ENCODE results near the gene CLCN6. TPM values are rescaled to one million over a fixed set of nuclear protein-coding genes. Genes with fewer than 3 reads are reported as not detected.

Gene CLCN6
- total RNA-seq, 2 experiments from 2014 or later, result 9.6 to 13.3 TPM

DNA sequence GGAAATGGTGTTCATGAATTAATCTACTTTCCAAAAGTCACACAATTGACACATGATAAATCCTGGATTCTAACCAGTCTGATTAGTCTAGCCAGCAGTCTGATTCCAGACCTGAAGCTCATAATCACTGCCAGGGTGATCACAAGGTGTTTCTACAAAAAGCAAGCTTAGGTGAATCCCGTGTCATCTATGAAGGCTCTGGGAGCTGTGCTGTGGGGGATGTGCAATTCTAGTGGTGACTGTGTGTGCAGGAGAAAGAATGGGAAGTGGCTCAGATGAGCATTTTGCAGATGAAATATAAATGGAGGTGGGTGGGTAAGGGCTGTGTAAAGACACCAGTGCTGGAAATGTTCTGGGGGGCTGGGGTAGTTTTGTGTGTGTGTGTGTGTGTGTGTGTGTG is 54.6 kb downstream of the CLCN6 start:
- DNase-seq, result no peak
- no peaks in the 10 kb centered on the region for H3K36me3 Mint-ChIP-seq
- peaks cover 79% of the 10 kb centered on the region for H3K27me3 Mint-ChIP-seq
- peaks cover 12% of the 10 kb centered on the region for H3K4me1 Mint-ChIP-seq
- H3K4me3 Mint-ChIP-seq, result no peak overlapping the region
- no peaks in the 10 kb centered on the region for H3K9me3 Mint-ChIP-seq
- H3K27ac Mint-ChIP-seq, result no peak overlapping the region

GRCh38 chr1:11862890-11863289 is 56.9 kb downstream of the CLCN6 start:
- no peak for DNase-seq
- H3K4me1 Mint-ChIP-seq, result peaks cover under 1% of the 10 kb centered on the region
- no peaks in the 10 kb centered on the region for H3K36me3 Mint-ChIP-seq
- peaks cover 58% of the 10 kb centered on the region for H3K27me3 Mint-ChIP-seq
- no peak overlapping the region for H3K4me3 Mint-ChIP-seq
- no peaks in the 10 kb centered on the region for H3K9me3 Mint-ChIP-seq
- no peak overlapping the region for H3K27ac Mint-ChIP-seq

GRCh38 chr1:11868331-11868980 is 62.5 kb downstream of the CLCN6 start:
- Mint-ChIP-seq H3K36me3 (no peaks in the 10 kb centered on the region), H3K9me3 (no peaks in the 10 kb centered on the region), H3K4me1 (peaks cover 1% of the 10 kb centered on the region), H3K4me3 (no peak overlapping the region), H3K27ac (no peak overlapping the region), H3K27me3 (peaks cover 21% of the 10 kb centered on the region)
- no peak for DNase-seq

- H3K9me3 Mint-ChIP-seq, result no peaks in the 10 kb centered on the region
- H3K27me3 Mint-ChIP-seq, result peaks cover 18% of the 10 kb centered on the region
- H3K4me1 Mint-ChIP-seq, result peaks cover 2% of the 10 kb centered on the region
- DNase-seq, result no peak
- no peaks in the 10 kb centered on the region for H3K36me3 Mint-ChIP-seq
- H3K4me3 Mint-ChIP-seq, result no peak overlapping the region
- H3K27ac Mint-ChIP-seq, result no peak overlapping the region
Observed at GRCh38 chr1:11869104-11869503, 63.1 kb downstream of the CLCN6 start.

DNA sequence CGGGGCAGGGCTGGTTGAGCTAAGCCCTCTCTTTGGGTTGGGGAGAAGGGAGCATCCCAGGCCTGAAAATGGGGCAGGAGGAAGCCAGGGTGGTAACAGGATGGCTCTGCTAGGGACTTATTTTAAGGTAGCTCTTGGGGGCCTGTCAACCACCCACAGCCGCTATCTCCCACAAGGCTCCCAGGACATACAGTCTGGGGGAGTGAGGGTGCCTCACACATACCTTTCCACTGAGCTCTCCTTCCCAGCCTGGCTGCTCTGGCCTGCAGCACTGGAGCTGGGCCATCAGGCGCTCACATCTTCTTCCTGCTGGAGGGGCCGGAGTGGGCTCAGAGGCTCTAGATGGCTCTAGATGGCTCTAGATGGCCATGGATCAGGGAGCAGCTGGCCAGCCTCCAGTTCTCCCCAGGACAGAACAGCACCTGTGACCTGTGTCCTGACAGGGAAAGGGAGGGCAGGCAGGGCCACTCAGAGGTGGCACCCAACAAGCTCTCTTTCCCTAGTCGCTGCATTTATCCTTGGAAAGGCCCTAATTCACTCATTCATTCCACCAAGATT is 63.7 kb downstream of the CLCN6 start:
- peaks cover 2% of the 10 kb centered on the region for H3K4me1 Mint-ChIP-seq
- no peak overlapping the region for H3K27ac Mint-ChIP-seq
- H3K36me3 Mint-ChIP-seq, result no peaks in the 10 kb centered on the region
- peaks cover 14% of the 10 kb centered on the region for H3K27me3 Mint-ChIP-seq
- no peaks in the 10 kb centered on the region for H3K9me3 Mint-ChIP-seq
- H3K4me3 Mint-ChIP-seq, result no peak overlapping the region
- no peak for DNase-seq

DNA sequence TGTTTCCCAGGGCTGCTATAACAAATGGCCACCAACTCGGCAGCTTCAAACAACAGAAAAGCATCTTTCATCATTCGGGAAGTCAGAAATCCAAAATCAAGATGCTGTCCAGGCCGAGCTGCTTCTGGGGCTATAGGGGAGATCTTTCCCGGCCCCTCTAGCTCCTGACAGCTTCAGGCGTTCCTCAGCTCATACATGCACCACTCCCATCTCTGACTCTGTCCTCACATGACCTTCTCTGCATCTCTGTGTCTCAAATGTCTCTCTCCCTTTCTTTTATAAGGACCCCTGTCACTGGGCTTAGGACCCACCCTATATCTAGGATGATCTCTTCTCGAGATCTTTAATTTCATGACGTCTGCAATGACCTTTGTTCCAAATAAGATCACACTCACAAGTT is 66.6 kb downstream of the CLCN6 start:
- Mint-ChIP-seq H3K36me3 (no peaks in the 10 kb centered on the region), H3K4me1 (peaks cover 2% of the 10 kb centered on the region), H3K27me3 (peaks cover 15% of the 10 kb centered on the region), H3K9me3 (no peaks in the 10 kb centered on the region), H3K4me3 (no peak overlapping the region), H3K27ac (no peak overlapping the region)
- no peak for DNase-seq

GRCh38 chr1:11873395-11874257 is 67.6 kb downstream of the CLCN6 start:
- Mint-ChIP-seq H3K27me3 (peaks cover 15% of the 10 kb centered on the region), H3K27ac (no peak overlapping the region), H3K4me1 (peaks cover 2% of the 10 kb centered on the region), H3K9me3 (no peaks in the 10 kb centered on the region), H3K36me3 (no peaks in the 10 kb centered on the region), H3K4me3 (no peak overlapping the region)
- no peak for DNase-seq

- Mint-ChIP-seq H3K4me1 (peaks cover 2% of the 10 kb centered on the region), H3K27me3 (peaks cover 15% of the 10 kb centered on the region), H3K4me3 (no peak overlapping the region), H3K36me3 (no peaks in the 10 kb centered on the region), H3K27ac (no peak overlapping the region), H3K9me3 (no peaks in the 10 kb centered on the region)
- no peak for DNase-seq
Observed at GRCh38 chr1:11874258-11874562, 68.2 kb downstream of the CLCN6 start.

- H3K36me3 Mint-ChIP-seq, result no peaks in the 10 kb centered on the region
- peaks cover 15% of the 10 kb centered on the region for H3K27me3 Mint-ChIP-seq
- H3K27ac Mint-ChIP-seq, result no peak overlapping the region
- H3K4me1 Mint-ChIP-seq, result peaks cover 2% of the 10 kb centered on the region
- no peak for DNase-seq
- no peaks in the 10 kb centered on the region for H3K9me3 Mint-ChIP-seq
- H3K4me3 Mint-ChIP-seq, result no peak overlapping the region
Observed at GRCh38 chr1:11874624-11875023, 68.6 kb downstream of the CLCN6 start.

GRCh38 chr1:11875094-11875493 is 69.1 kb downstream of the CLCN6 start:
- H3K36me3 Mint-ChIP-seq, result no peaks in the 10 kb centered on the region
- no peak overlapping the region for H3K27ac Mint-ChIP-seq
- no peaks in the 10 kb centered on the region for H3K9me3 Mint-ChIP-seq

GRCh38 chr1:11877074-11877473 is 71.1 kb downstream of the CLCN6 start:
- Mint-ChIP-seq H3K4me1 (peaks cover 2% of the 10 kb centered on the region), H3K4me3 (no peak overlapping the region), H3K9me3 (no peaks in the 10 kb centered on the region), H3K27ac (no peak overlapping the region), H3K36me3 (no peaks in the 10 kb centered on the region), H3K27me3 (peaks cover 6% of the 10 kb centered on the region)
- DNase-seq, result no peak

More at GRCh38 chr1:11875094-11875493, 69.1 kb downstream of the CLCN6 start:
- no peak for DNase-seq
- no peak overlapping the region for H3K4me3 Mint-ChIP-seq
- H3K4me1 Mint-ChIP-seq, result peaks cover 2% of the 10 kb centered on the region
- H3K27me3 Mint-ChIP-seq, result peaks cover 15% of the 10 kb centered on the region

DNA sequence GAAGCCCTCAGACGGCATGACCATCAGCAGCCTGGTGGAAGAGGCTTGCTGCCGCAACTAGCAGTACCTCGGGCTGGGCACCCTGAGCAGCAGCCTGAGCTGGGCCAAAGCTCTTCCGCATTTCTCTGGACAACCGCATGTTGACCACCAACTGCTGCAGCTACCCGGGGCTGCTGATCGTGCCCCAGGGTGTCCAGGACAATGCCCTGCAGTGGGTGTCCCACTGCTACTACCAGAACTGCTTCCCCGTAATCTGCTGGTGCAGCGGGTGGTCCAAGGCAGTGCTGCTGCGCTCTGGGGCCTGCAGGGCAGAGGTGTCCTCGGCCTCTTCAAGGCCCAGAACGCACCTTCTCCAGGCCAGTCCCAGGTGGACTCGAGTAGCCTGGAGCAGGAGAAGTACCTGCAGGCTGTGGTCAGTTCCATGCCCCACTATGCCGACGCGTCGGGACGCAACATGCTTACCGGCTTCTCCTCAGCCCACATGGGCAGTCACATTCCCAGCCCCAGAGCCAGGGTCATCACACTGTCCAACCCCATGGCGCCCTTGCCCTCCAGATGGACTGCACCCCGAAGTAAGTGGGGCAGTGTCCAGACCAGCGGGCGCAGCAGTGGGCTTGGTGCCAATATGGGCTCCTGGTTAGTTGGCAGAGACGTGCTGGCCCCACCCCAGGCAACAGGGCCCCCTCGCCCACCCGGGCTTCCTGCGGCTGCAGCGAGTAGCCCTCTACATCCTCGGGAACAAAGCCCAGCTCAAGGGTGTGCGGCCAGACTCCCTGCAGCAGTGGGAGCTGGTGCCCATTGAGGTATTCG is 72.3 kb downstream of the CLCN6 start:
- Mint-ChIP-seq H3K27me3 (peaks cover 6% of the 10 kb centered on the region), H3K9me3 (no peaks in the 10 kb centered on the region), H3K36me3 (no peaks in the 10 kb centered on the region), H3K4me1 (peaks cover 2% of the 10 kb centered on the region), H3K4me3 (no peak overlapping the region), H3K27ac (no peak overlapping the region)
- no peak for DNase-seq

GRCh38 chr1:11878891-11879190 is 72.8 kb downstream of the CLCN6 start:
- no peak for DNase-seq
- Mint-ChIP-seq H3K4me1 (no peaks in the 10 kb centered on the region), H3K4me3 (no peak overlapping the region), H3K27ac (no peak overlapping the region), H3K9me3 (no peaks in the 10 kb centered on the region), H3K27me3 (peaks cover 6% of the 10 kb centered on the region), H3K36me3 (no peaks in the 10 kb centered on the region)

DNA sequence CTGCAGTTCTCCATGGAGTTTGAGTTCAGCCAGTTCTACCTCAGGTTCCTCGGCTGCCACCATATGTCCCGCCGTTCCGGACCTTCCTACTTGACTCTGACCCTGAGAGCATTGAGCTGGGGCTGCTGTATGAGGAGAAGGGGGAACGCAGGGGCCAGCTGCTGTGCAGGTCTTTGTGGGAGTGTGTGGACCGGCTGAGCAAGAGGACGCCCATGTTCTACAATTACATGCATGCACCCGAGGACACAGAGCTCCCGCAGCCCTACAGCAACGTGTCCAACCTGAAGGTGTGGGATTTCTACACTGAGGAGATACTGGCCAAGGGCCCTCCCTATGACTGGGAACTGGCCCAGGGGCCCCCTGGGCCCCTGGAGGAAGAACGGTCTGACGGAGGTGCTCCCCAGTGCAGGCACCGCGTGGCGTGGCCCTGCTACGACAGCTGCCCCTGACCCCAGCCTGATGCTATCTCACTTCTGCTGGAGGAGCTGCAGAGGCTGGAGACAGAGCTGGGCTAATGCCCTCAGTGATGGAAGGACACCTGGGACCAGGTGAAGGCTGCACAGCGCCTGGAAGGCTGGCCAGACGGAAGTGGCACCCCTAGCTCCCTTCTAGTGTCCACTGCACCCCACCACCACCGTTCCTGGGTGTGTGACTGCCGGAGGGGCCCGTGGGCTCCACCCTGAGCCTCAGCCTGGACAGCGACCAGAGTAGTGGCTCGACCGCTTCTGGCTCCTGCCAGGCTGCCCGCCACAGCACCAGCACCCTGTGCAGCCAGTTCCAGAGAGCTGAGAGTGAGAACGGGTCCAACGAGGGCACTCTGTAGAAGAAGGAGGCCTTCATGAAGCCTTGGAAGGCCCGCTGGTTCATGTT is 73.6 kb downstream of the CLCN6 start:
- Mint-ChIP-seq H3K4me1 (no peaks in the 10 kb centered on the region), H3K27ac (no peak overlapping the region), H3K36me3 (no peaks in the 10 kb centered on the region), H3K27me3 (peaks cover 3% of the 10 kb centered on the region), H3K4me3 (no peak overlapping the region), H3K9me3 (no peaks in the 10 kb centered on the region)
- DNase-seq, result no peak

Measured in activated naive CD8-positive, alpha-beta T cell treated with anti-CD3 and anti-CD28 coated beads for 36 hours (primary cell).